Measurements from ENCODE around the gene PMP22.
"Not testable (repeated sequence)": the region's sequence is repeated elsewhere in the genome, so short reads cannot be mapped to it uniquely, and the experiment has no call there.

The PMP22 gene

GRCh38 chr17:15200574-15200973 lies 64.6 kb downstream of the PMP22 start:
- DNase-seq, result not testable (repeated sequence)

GRCh38 chr17:15197229-15197628 lies 67.9 kb downstream of the PMP22 start:
- DNase-seq, result no peak

GRCh38 chr17:15194859-15195277 lies 70.3 kb downstream of the PMP22 start:
- no peak for DNase-seq

- no peak for DNase-seq
Measured at GRCh38 chr17:15185625-15185991, 79.5 kb downstream of the PMP22 start.

GRCh38 chr17:15184872-15185624 lies 80.1 kb downstream of the PMP22 start:
- no peak for DNase-seq

GRCh38 chr17:15181816-15182215 lies 83.3 kb downstream of the PMP22 start:
- DNase-seq, result no peak

- DNase-seq, result no peak
Measured at GRCh38 chr17:15181333-15181732, 83.8 kb downstream of the PMP22 start.

- DNase-seq, result no peak
Measured at GRCh38 chr17:15180121-15180561, 85.0 kb downstream of the PMP22 start.

Data from activated CD4-positive, alpha-beta T cell treated with anti-CD3 and anti-CD28 coated beads for 1 hour (primary cell).